GM20000 (cell line): ENCODE results near the gene GABRD.

Experiments used
- DNase-seq: peaks from one replicate; pipeline ENCODE4 v3.0.0; 2012; ENCODE audit warnings: low spot score
- CTCF ChIP-seq: IDR thresholded peaks from 2 replicates; pipeline ENCODE4 v1.5.1; 2012; ENCODE audit warnings: mild to moderate bottlenecking, control low read depth; ENCODE audit errors: extremely low read depth, missing control alignments

GABRD gene

GRCh38 chr1:2033165-2033564, 14.0 kb downstream of the GABRD start:
- TF ChIP-seq CTCF, result no peak
- DNase-seq, result no peak

- no peak for TF ChIP-seq CTCF
Measured at GRCh38 chr1:2036287-2036686, 17.1 kb downstream of the GABRD start.

GRCh38 chr1:2037314-2037979, 18.3 kb downstream of the GABRD start:
- TF ChIP-seq CTCF, result no peak
- DNase-seq, result no peak

More at GRCh38 chr1:2036287-2036686, 17.1 kb downstream of the GABRD start:
- DNase-seq, result no peak

GRCh38 chr1:2038229-2038628, 19.1 kb downstream of the GABRD start:
- DNase-seq, result no peak
- TF ChIP-seq CTCF, result no peak

- DNase-seq, result no peak
- TF ChIP-seq CTCF, result no peak
Measured at GRCh38 chr1:2039251-2039650, 20.1 kb downstream of the GABRD start.

GRCh38 chr1:2041305-2041704, 22.2 kb downstream of the GABRD start:
- DNase-seq, result no peak
- TF ChIP-seq CTCF, result no peak

- no peak for TF ChIP-seq CTCF
- DNase-seq, result no peak
Measured at GRCh38 chr1:2041887-2042286, 22.7 kb downstream of the GABRD start.
